HG02870 (cell line): ENCODE results near the gene MRPL24.
A peak's percentile ranks its signal among the peaks of the same experiment; 100 is the strongest.
"Not testable (repeated sequence)": the region's sequence is repeated elsewhere in the genome, so short reads cannot be mapped to it uniquely, and the experiment has no call there.

Source experiments
- ATAC-seq: cut with Tn5 transposase; IDR thresholded peaks from one replicate; pipeline ENCODE4 v1.9.1; 2021; ENCODE audit warnings: mild to moderate bottlenecking, moderate library complexity; ENCODE audit not compliant: unreplicated experiment

MRPL24 gene

DNA sequence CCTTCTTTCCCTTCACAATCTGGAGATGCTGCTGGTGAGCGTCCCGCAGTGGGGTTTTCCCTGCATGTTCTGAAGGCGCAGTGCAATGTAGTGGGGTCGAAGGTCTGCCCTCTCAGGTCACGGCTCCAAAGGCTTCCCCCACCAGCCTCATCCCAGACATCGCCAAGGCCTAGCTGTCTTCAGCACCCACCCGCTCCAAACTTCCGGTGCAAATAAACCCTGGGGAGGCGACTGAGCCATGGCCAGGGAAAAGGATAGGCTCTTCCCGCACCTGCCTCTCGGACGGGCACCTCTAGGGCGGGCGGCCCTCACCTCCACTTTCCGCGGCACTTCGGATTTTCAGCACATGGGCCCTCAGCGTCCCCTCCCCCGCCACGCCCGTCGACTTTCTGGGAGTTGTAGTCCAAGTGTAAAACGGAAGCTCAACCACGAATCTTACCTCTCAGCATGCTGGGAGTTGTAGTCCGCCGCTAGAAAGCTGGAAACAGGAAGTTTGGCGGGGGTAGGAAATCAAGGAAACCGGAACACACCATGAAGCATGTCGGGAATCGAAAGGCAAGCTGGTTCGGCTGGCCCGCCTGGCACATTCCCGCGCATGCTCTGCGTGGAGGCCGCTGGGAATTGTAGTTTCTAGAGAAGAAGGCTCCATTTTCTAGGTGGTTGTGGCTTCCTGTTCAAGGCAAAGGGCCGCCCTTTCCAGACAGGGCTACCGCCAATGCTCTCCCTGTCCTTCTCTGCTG lies at the start of gene MRPL24:
Gene MRPL24, minus strand, starts transcription at position 348 of the 740 bp plus-strand sequence. CDS start 2,384 bp downstream, outside the sequence.
- ATAC-seq = peak; percentile 82

DNA sequence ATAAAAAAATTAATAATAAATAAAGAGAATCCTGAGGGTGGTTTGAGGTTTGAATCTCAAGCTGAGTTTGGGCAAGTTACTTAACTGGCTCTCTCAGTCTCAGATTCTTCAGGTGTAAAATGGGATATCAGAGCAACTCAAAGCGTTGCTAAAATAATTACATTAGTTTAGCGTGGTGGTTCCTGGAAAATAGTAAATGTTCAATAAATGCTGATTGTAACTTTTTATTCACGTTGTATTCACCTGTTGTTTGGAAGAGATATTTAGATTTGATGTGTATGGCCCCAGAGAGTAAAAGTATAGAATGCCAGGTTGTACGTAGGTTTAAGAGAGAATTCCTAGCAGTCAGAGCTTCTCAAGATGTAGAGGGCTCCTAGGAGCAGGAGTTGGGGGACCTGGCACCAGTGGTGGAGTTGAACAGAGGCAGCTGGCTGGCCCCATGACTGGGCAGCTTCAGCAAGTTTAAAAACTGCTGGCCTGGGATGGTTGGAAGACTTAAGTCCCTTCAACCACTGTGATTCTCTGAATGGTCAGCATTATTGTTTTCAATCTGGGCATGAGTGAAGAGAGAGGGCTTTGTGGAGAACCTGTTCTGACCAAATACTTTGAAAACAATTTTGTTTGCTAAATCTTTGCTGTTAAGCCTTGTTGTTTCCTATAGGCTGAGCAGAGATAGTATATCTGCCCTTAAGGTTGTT lies 48.9 kb upstream of the MRPL24 start:
- no peak for ATAC-seq

DNA sequence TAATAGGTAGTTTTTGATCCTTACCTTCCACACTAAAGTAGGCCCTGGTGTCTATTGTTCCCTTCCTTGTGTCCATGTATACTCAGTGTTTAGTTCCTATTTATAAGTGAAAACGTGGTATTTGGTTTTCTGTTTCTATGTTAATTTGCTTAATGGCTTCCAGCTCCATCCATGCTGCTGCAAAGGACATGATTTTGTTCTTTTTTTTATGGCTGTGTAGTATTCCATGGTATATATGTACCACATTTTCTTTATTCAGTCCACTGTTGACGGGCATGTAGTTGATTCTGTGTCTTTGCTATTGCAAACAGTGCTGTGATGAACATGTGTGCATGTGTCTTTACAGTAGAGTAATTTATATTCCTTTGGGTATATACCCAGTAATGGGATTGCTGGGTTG lies 47.2 kb upstream of the MRPL24 start:
- no peak for ATAC-seq

DNA sequence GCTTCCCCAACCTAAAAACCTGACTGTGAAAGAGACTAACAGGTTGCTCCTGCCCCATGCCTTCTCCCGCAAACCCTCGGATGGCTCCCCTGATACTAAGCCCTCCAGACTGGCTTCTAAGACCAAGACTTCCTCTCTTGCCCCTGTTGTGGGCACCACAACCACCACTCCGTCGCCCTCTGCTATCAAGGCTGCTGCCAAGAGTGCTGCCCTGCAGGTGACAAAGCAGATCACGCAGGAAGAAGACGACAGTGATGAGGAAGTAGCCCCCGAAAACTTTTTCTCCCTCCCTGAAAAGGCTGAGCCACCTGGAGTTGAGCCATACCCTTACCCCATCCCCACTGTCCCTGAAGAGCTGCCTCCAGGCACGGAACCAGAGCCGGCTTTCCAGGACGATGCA lies 45.8 kb upstream of the MRPL24 start:
- ATAC-seq = no peak

DNA sequence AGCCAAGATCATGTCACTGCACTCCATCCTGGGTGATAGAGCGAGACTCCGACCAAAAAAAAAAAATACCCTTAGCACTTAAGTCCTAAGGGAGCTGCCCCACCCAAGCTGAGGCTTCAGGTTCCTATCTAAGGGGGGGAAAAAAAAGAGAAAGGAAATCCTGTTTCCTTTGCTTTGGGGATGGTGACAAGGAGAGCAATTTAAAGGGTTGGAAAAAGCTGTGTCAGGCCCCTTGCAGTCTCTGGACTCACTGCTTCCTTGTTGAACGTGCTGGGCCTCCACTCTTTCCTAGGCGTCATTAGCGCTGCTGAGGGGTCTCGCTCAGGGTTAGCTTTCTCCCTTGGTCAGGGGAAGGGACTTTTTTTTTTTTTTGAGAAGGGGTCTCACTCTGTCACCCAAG lies 44.6 kb upstream of the MRPL24 start:
- no peak for ATAC-seq

DNA sequence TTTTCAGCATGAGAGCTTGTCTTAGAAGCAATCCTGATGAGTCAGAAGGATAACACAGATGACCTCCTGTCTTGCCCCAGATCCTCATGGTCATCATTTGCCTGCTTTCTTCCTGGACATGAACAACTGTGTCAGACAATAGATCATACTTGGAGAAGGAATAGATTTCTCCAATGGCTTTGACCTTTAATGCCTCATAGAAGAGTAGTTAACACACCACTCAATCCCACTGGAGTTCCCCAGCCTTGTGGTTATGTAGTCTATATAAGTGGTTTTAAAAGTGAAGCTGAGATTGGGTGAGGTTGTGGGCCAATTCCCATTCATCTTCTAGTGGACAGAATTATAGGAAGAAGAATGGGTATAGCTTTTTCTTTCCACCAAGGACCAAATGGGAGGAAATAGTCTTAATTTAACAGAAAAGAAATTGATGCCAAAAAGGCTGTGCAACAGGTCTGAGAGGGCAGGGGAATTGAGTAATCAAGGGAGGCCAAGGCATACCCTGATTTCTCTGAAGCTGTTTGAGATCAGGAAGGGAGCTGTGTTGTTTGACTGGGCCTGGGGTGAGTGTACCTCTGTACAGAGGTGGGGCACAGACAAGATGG lies 40.8 kb upstream of the MRPL24 start:
- ATAC-seq = no peak

DNA sequence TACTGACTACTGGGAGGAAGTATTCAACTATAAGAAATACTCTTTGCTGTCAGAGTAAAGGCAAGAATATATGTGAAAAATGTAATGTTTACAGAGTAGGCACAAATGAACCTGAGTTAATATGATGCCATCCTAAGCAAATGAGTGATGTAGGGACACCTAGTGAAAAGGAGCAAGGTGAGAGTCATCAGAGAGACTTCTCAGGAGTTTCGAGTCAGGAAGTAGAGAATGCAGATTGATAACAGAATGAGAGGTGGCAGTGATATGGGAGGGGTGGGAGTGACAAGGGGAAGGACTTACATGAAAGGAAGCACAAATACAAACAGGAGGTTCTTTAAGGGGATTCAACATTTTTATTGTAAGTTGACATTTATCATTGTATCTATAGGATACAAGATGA lies 36.7 kb upstream of the MRPL24 start:
- ATAC-seq = no peak

DNA sequence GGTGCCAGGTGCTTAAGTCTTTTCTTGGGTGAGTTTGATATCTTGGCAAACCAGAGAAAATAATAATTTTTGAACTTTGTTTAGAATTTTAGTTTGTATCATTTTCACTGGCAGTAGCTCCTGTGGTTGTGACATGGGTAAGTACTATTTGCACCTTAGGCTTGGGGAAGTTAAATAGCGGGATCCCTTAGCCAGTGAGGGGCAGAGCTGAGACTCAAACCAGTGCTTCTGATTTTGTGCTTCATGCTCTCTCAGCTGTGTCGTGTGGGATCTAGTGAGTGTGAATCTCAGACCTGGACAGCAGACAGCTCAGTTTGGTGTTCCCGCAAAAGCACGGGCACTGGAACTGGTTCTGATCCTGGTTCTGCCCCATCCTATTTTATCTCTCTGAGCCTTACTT lies 36.1 kb upstream of the MRPL24 start:
- no peak for ATAC-seq

DNA sequence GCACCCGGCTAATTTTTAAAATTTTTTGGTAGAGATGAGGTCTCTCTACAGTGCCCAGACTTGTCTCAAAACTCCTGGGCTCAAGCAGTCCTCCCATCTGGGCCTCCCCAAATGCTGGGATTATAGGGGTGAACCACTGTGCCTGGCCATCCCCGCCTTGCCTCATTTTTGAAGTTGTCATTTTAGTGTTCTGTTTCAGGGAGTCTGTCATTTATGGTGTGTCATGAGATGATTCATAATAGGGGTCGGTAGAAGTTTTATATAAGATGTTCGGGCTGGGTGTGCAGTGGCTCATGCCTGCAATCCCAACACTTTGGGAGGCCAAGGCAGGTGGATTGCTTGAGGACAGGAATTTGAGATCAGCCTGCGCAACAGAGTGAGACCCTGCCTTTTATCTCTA lies 34.9 kb upstream of the MRPL24 start:
- no peak for ATAC-seq

DNA sequence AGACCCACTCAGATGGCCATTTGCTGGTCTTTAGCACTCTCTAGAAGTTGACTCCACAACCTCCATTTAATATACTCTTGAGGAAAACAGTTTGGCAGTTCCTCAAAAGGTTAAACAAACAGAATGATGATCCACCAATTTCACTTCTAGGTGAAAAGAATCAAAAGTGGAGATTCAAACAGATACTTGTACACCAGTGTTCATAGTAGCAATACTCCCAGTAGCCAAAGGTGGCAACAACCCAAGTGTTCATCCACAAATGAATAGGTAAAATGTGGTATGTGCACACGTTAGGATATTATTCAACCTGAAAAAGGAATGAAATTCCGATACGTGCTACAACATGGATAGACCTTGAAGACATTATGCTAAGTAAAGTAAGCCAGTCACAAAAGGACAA lies 32.7 kb upstream of the MRPL24 start:
- no peak for ATAC-seq

DNA sequence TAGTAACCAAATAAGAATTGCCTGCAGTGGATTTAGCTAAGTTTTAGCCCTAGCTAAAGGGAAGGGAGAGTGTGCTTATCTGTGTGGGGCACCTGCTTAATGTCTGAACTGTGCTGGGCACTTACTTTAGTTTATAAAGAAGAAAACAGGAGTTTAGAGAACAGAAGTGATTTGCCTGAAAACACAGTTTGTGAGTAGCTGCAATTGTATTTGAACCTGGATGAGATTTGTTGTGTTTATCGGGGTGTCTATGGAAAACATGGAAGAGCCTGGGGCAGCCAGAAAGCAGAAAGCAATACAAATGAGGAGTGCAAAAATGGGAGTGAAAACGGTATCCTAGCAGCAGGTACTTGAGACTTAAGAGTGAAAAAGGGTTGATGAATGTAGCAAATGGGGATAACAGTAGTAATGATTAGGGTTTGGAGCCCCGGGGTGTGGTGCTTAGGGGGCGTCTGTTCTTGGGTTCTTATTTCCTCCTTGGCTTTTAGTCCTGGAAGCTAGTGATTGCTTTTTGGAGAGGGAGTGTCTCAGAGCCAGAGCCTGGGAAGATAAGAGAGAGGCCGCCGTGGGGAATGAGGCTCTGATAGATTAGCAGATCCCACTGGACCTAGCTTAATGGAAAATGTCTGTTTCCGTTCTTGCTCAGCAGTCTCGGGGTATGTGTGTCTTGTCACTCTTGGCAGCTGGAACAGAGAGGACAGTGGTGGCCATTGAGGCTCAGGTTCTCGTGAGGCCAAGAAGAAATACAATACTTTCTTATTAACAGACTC lies 32.0 kb upstream of the MRPL24 start:
- ATAC-seq = no peak

DNA sequence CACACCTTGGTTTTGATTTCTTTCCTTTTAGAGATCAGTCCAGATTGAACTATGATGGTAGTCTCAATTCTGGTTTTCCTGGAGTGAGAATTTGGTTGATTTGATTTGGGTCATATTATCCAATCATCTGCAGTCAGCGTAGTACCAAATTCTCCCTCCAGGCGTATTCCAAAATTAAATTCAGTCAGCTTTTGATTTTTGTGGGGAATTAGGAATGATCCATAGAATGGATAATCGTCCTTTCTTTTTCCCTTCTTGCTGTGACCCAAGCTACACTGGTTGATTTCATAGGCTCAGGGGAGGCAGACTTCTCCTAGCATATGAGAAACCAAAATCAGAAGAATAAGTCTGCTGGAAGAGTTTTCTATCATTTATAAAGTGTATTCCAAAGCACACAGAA lies 31.3 kb upstream of the MRPL24 start:
- ATAC-seq = no peak

DNA sequence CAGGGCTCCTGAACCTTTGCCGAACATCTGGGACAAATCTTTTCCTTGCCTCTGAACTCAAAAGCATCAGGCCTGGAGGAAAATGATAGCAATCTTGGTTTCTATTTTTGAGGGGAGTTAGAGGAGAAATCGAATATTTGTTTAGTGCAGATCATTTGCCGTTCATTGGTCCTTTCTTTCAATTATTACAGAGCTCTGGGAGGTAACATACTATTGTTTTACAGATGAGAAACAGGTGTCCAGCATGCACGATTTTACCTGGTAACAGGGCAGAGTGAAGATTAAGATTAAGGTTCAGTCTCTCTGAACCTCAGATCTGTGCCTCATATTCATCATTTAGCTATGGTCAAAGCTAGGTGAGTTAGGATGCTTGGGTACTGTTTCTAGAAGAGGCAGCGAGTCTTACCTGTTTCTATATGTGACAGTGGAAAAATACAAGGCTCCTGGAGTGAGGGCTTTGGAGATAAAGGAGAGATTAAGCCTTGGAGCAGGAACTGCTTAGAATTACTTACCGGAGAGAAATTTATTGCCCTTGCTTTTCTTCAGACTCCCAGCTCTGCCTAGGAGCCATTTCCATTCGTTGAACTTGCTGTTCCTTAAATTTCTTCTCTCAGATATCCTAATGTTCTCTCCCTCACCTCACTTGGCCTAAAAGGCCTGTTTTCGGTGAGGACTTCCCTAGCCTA lies 27.9 kb upstream of the MRPL24 start:
- no peak for ATAC-seq

DNA sequence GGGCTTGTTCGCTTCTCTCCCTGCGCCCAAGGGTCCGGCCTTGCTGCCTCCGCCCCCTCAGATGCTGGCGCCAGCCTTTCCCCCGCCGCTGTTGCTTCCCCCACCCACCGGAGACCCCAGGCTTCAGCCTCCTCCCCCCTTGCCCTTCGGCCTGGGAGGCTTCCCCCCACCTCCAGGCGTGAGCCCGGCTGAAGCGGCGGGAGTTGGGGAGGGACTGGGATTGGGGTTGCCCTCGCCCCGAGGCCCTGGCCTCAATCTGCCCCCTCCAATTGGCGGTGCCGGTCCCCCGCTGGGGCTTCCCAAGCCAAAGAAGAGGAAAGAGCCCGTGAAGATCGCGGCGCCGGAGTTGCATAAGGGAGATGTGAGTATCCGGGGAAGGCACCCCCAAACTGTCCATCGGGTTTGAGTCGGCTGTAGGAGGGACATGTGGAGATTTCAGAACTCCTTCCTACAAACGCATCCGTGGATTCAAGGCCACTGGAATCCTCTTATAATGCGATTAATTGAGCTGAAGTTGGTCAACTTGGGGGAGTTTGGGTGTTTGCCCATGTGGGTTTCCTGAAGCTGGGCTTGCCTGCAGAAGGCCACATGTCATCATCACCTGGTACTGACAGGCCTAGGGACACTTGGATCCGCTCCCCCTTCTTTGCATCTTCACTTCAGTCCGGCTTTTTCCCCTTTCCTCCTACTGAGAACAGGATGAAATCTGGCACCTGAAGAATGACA lies 27.2 kb upstream of the MRPL24 start:
- no peak for ATAC-seq

DNA sequence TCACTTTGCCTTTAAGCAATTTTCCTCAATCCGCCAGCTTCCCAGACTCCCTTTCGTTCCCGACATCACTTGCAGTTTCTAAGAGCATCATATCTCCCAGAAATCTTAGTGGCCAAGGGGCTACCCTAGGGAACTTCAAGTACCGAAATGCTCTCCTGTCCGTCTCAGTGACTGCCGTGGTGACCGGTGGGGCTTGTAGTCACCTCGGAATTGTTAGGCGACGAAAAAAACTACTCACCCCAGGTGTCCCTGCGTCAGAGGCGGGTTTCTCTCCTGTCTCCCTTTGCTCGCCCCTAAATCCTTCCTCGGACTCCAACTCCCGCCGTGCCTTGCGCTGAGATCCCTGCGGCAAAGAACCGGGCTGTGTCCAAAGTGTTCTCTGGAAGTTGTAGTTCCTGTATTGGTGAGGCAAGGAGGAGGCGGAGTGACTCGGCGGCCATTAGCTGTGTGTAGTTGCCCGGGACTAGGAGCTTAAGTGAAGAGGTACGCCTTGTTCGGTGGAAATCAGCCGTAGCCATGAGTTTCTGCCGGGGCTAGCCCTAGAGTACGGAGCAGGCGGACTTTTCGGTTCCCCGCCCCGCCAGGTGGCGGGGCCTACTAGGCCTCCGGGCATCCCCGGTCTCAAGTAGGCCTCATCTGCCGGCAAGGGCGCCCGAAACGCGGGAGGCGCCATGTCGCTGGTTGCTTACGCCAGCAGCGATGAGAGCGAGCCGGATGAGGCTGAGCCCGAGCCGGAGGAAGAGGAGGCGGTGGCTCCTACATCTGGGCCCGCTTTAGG lies 26.4 kb upstream of the MRPL24 start, which contains the start of gene PRCC:
Gene PRCC, plus strand, starts transcription at position 435 of the 778 bp plus-strand sequence. Its CDS starts 237 bp downstream, at position 672.
- peak; percentile 88 for ATAC-seq

DNA sequence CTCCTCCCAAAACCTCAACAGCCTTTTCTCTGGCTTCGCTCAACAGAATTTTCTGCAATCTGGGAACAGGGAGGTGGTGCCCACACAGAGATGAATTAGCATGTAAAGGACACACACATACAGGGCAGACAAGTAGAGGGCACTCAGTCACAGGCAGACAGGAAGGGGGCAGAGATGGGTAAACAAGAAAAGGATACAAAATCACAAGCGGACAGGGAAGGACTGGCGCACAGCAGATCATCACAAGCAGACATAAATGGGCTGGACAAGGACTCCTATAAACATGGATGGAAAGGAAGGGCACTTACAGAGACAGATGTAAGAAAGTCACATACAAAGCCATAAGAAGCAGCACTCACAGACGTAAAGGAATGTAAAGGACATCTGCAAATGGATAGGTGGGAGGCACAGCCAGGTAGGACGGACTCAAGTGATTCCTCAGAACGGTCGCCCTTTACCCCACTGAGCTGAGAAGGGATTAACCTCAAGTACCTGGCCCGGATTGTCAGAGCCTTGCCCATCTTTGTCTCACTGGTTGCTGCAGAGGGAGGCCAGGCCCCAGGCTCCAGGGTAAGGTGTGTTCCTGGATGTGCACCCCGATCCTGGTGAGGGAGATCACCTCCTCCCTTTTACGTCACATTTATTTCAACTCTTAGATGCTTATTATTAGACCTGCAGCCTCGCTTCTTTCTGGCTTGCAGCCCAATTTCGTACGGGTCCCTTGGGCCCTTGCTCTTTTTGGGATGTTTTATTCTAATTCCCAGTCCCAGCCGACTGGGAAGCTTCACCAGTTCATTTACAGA lies 25.6 kb upstream of the MRPL24 start:
- ATAC-seq = peak; percentile 10

DNA sequence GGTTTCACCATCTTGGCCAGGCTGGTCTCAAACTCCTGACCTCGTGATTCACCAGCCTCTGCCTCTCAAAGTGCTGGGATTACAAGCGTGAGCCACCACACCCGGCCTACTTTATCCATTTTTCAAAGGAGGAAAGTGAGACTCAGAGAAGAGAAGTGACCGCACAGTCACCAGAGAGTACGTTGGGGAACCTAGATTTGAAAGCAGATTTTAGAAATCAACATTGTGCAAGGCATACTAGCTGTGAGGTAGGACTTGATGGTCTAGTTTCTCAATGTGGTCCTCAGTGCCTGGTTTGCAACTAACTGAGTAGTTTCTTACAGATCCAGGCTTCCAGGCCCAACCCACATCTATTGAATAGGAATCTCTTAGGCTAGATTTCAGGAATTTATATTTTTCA lies 24.8 kb upstream of the MRPL24 start:
- ATAC-seq = no peak

DNA sequence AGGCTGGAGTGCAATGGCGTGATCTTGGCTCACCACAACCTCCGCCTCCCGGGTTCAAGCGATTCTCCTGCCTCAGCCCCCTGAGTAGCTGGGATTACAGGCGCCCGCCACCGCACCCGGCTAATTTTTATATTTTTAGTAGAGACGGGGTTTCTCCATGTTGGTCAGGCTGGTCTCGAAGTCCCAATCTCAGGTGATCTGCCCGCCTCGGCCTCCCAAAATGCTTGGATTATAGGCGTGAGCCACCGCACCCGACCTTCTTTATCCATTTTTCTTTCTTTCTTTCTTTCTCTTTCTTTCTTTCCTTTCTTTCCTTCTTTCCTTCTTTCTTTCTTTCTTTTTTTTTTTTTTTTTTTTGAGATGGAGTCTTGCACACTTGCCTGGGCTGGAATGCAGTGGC lies 24.2 kb upstream of the MRPL24 start:
- not testable (repeated sequence) for ATAC-seq

DNA sequence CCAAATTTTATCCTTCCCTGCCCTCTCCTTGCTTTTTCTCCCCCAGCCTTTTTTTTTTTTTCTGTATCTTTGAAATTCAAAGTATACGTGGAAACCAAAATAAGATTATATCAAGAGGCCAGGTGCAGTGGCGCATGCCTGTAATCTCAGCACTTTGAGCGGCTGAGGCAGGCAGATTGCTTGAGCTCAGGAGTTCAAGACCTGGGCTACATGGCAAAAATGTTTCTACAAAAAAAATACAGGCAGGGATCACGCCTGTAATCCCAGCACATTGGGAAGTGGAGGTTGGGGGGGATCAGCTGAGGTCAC lies 19.9 kb upstream of the MRPL24 start:
- no peak for ATAC-seq
